Panc1 (cell line): ENCODE results near the gene THAP11. TPM values are rescaled to one million over a fixed set of nuclear protein-coding genes. Genes with fewer than 3 reads are reported as not detected.

Source experiments
- ATAC-seq: fragments of 200-7000 bp; cut with Tn5 transposase; 2 replicates; pipeline ENCODE4 v1.9.1; 2020; ENCODE audit warnings: mild to moderate bottlenecking, moderate library complexity
- BruUV-seq: library from RNA; stranded (reverse); fragments of 400-500 nt; replicated peaks from 2 replicates; lab custom pipeline; 2021; lab: Mats Ljungman, UMichigan
- CTCF ChIA-PET: fragments of 300-600 bp; sonication (Branson Sonifier 250); formaldehyde crosslinking; loops from one replicate; lab custom pipeline; 2022; ENCODE audit warnings: antibody characterized with exemption; lab: Charles Lee
- POLR2A ChIA-PET: fragments of 300-600 bp; sonication (Branson Sonifier 250); formaldehyde crosslinking; loops from one replicate; lab custom pipeline; 2022; ENCODE audit warnings: antibody characterized with exemption; lab: Charles Lee
- DNase-seq: peaks from one replicate; pipeline ENCODE4 v3.0.0-alpha.2; 2010; ENCODE audit warnings: low read depth, low spot score
- H3K27ac ChIP-seq: 2 replicates; pipeline ENCODE4 v1.5.1; 2011; ENCODE audit warnings: mild to moderate bottlenecking, low read length, inconsistent platforms
- H3K27me3 ChIP-seq: fragments of 200-500 bp; sonication (Bioruptor generic); 2 replicates; pipeline ENCODE4 v1.6.0; 2014; ENCODE audit warnings: low read length, inconsistent platforms; ENCODE audit not compliant: control insufficient read depth, insufficient read depth
- H3K36me3 ChIP-seq: fragments of 200-500 bp; sonication (Bioruptor generic); 2 replicates; pipeline ENCODE4 v1.5.1; 2014; ENCODE audit warnings: inconsistent platforms, mild to moderate bottlenecking, low read length, moderate library complexity; ENCODE audit not compliant: control insufficient read depth, insufficient read depth
- H3K4me1 ChIP-seq: 2 replicates; pipeline ENCODE4 v1.5.1; 2011; ENCODE audit warnings: inconsistent platforms, mild to moderate bottlenecking, low read length, moderate library complexity; ENCODE audit not compliant: control insufficient read depth, insufficient read depth
- H3K4me3 ChIP-seq, 2 experiments: 2 replicates each; pipeline ENCODE4 v1.5.1; 2011 to 2012; ENCODE audit warnings: low read depth in 2 of 2, low read length in 2 of 2, mild to moderate bottlenecking in 2 of 2, inconsistent platforms in 1 of 2, moderate library complexity in 1 of 2
- H3K9me3 ChIP-seq: fragments of 200-500 bp; sonication (Bioruptor generic); 2 replicates; pipeline ENCODE4 v1.5.1; 2014; ENCODE audit warnings: low read depth, mild to moderate bottlenecking, inconsistent platforms, low read length, moderate library complexity; ENCODE audit not compliant: control insufficient read depth, insufficient read depth
- POLR2AphosphoS5 ChIP-seq: IDR thresholded peaks from 2 replicates; pipeline ENCODE4 v1.6.1; 2012; ENCODE audit warnings: mild to moderate bottlenecking, low read depth, low read length, moderate library complexity
- SIN3A ChIP-seq: IDR thresholded peaks from 2 replicates; pipeline ENCODE4 v1.6.1; 2012; ENCODE audit warnings: low read depth, mild to moderate bottlenecking, low read length, moderate library complexity, borderline replicate concordance; ENCODE audit not compliant: insufficient read depth
- TCF7L2 ChIP-seq: IDR thresholded peaks from 2 replicates; pipeline ENCODE4 v1.6.1; 2011; ENCODE audit warnings: mild to moderate bottlenecking, low read depth, low read length, inconsistent platforms
- in situ Hi-C: cut with HindIII; loops from 2 replicates; pipeline ENCODE4 v1.10.0; 2016; ENCODE audit warnings: low sequenced_read_pairs, low pct_unique_long_range_greater_than_20kb
- intact Hi-C: fragments of 100-400 bp; cut with micrococcal nuclease; formaldehyde crosslinking; loops from one replicate; pipeline ENCODE4 v1.10.0; 2022; ENCODE audit not compliant: unreplicated experiment
- total RNA-seq: library from RNA; stranded (reverse); gene quantifications from one replicate; pipeline ENCODE4 v1.2.1, GENCODE V29; 2021; ENCODE audit not compliant: unreplicated experiment
- TF ChIP-seq, protein P1 (sequence below): fragments of 450-650 bp; IDR thresholded peaks from 2 replicates; pipeline ENCODE4 v1.5.1; 2017; ENCODE audit warnings: mild to moderate bottlenecking
- TF ChIP-seq, protein P2 (sequence below), 2 experiments: IDR thresholded peaks; 2 replicates each; pipeline ENCODE4 v1.6.1; 2011 to 2012; ENCODE audit warnings: low read depth in 2 of 2, control low read depth in 1 of 2, low read length in 1 of 2, mild to moderate bottlenecking in 1 of 2, moderate library complexity in 1 of 2; ENCODE audit not compliant: insufficient read depth in 1 of 2

THAP11 gene
- total RNA-seq, 1 experiment from 2014 or later, result 27.3 TPM

DNA sequence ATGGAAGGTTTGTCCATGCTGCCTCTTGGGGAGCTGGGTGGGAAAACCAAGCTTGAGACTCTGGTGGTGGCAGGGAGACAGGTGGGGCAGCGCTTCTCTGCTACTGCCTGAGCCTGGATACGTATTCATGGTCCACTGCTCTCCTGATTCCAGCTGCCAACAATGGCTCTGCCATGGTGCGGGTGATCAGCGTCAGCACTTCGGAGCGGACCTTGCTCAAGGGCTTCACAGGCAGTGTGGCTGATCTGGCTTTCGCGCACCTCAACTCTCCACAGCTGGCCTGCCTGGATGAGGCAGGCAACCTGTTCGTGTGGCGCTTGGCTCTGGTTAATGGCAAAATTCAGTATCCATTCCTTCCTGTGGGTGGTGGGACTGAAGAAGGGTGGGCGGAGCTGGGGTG is 34.9 kb downstream of the THAP11 start:
- Histone ChIP-seq H3K36me3 (no peaks in the 10 kb centered on the region; the same call in none of the 2 replicates), H3K4me3 (no peak overlapping the region), H3K4me1 (peaks cover 17% of the 10 kb centered on the region), H3K9me3 (no peaks in the 10 kb centered on the region), H3K27ac (no peak overlapping the region), H3K27me3 (no peaks in the 10 kb centered on the region)
- ChIA-PET POLR2A (no interaction called here), CTCF (interaction anchor here (0.6 kb wide), 1 partner anchor 11 kb away, joined by 6 read pairs; no protein-coding TSS in a partner anchor)
- no peak for TF ChIP-seq POLR2AphosphoS5
- TF ChIP-seq, protein P1, sequence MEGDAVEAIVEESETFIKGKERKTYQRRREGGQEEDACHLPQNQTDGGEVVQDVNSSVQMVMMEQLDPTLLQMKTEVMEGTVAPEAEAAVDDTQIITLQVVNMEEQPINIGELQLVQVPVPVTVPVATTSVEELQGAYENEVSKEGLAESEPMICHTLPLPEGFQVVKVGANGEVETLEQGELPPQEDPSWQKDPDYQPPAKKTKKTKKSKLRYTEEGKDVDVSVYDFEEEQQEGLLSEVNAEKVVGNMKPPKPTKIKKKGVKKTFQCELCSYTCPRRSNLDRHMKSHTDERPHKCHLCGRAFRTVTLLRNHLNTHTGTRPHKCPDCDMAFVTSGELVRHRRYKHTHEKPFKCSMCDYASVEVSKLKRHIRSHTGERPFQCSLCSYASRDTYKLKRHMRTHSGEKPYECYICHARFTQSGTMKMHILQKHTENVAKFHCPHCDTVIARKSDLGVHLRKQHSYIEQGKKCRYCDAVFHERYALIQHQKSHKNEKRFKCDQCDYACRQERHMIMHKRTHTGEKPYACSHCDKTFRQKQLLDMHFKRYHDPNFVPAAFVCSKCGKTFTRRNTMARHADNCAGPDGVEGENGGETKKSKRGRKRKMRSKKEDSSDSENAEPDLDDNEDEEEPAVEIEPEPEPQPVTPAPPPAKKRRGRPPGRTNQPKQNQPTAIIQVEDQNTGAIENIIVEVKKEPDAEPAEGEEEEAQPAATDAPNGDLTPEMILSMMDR, result no peak
- no peak for TF ChIP-seq TCF7L2
- no peak for TF ChIP-seq SIN3A
- TF ChIP-seq, protein P2, sequence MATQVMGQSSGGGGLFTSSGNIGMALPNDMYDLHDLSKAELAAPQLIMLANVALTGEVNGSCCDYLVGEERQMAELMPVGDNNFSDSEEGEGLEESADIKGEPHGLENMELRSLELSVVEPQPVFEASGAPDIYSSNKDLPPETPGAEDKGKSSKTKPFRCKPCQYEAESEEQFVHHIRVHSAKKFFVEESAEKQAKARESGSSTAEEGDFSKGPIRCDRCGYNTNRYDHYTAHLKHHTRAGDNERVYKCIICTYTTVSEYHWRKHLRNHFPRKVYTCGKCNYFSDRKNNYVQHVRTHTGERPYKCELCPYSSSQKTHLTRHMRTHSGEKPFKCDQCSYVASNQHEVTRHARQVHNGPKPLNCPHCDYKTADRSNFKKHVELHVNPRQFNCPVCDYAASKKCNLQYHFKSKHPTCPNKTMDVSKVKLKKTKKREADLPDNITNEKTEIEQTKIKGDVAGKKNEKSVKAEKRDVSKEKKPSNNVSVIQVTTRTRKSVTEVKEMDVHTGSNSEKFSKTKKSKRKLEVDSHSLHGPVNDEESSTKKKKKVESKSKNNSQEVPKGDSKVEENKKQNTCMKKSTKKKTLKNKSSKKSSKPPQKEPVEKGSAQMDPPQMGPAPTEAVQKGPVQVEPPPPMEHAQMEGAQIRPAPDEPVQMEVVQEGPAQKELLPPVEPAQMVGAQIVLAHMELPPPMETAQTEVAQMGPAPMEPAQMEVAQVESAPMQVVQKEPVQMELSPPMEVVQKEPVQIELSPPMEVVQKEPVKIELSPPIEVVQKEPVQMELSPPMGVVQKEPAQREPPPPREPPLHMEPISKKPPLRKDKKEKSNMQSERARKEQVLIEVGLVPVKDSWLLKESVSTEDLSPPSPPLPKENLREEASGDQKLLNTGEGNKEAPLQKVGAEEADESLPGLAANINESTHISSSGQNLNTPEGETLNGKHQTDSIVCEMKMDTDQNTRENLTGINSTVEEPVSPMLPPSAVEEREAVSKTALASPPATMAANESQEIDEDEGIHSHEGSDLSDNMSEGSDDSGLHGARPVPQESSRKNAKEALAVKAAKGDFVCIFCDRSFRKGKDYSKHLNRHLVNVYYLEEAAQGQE (IDR thresholded peaks at IDR 0.05; ENCODE audit: insufficient read depth in 1 of 2, low read depth in 2 of 2, low read length in 1 of 2), result no peak
- intact Hi-C loops, result no loop called here
- BruUV-seq, result no TSS peak
- ATAC-seq (no peak), DNase-seq (no peak)
- in situ Hi-C loops, result no loop called here

DNA sequence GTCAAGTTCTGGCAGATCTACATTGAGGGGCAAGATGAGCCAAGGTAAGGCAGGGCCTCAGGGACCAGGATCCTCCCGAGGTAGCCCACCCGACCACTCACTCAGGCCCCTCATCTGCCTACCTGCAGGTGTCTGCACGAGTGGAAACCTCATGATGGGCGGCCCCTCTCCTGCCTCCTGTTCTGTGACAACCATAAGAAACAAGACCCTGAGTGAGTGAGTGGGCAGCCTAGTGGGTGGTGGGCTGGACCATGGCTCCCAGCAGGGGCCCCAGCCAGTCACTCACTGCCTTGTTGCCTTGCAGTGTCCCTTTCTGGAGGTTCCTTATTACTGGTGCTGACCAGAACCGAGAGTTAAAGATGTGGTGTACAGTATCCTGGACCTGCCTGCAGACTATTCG is 36.1 kb downstream of the THAP11 start:
- H3K4me3 ChIP-seq, result no peak overlapping the region
- intact Hi-C loops (no loop called here), in situ Hi-C loops (no loop called here)
- TF ChIP-seq, protein P1, result no peak
- TF ChIP-seq, protein P2 (IDR thresholded peaks at IDR 0.05; ENCODE audit: insufficient read depth in 1 of 2, low read depth in 2 of 2, low read length in 1 of 2), result no peak
- TF ChIP-seq TCF7L2, result no peak
- ChIA-PET POLR2A (no interaction called here), CTCF (no interaction called here)
- no peaks in the 10 kb centered on the region; the same call in none of the 2 replicates for H3K36me3 ChIP-seq
- no peak for ATAC-seq
- no TSS peak for BruUV-seq
- no peak overlapping the region for H3K27ac ChIP-seq
- no peaks in the 10 kb centered on the region for H3K27me3 ChIP-seq
- DNase-seq, result no peak
- H3K9me3 ChIP-seq, result no peaks in the 10 kb centered on the region
- H3K4me1 ChIP-seq, result peaks cover 11% of the 10 kb centered on the region
